Measurements from ENCODE around the gene ABCF1.

GRCh38 chr6:30578051-30578450 lies 6.8 kb downstream of the ABCF1 start:
- TF ChIP-seq POLR2AphosphoS5 (IDR thresholded peaks at IDR 0.05; ENCODE audit: low read depth, low read length): no peak
- TF ChIP-seq, protein P1, sequence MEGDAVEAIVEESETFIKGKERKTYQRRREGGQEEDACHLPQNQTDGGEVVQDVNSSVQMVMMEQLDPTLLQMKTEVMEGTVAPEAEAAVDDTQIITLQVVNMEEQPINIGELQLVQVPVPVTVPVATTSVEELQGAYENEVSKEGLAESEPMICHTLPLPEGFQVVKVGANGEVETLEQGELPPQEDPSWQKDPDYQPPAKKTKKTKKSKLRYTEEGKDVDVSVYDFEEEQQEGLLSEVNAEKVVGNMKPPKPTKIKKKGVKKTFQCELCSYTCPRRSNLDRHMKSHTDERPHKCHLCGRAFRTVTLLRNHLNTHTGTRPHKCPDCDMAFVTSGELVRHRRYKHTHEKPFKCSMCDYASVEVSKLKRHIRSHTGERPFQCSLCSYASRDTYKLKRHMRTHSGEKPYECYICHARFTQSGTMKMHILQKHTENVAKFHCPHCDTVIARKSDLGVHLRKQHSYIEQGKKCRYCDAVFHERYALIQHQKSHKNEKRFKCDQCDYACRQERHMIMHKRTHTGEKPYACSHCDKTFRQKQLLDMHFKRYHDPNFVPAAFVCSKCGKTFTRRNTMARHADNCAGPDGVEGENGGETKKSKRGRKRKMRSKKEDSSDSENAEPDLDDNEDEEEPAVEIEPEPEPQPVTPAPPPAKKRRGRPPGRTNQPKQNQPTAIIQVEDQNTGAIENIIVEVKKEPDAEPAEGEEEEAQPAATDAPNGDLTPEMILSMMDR (IDR thresholded peaks at IDR 0.05 in 2 of 3, conservative IDR thresholded peaks at IDR 0.05 in 1 of 3; ENCODE audit: borderline replicate concordance in 1 of 3, insufficient read depth in 1 of 3, low read depth in 2 of 3, low read length in 2 of 3): no peak
- TF ChIP-seq, protein P2, sequence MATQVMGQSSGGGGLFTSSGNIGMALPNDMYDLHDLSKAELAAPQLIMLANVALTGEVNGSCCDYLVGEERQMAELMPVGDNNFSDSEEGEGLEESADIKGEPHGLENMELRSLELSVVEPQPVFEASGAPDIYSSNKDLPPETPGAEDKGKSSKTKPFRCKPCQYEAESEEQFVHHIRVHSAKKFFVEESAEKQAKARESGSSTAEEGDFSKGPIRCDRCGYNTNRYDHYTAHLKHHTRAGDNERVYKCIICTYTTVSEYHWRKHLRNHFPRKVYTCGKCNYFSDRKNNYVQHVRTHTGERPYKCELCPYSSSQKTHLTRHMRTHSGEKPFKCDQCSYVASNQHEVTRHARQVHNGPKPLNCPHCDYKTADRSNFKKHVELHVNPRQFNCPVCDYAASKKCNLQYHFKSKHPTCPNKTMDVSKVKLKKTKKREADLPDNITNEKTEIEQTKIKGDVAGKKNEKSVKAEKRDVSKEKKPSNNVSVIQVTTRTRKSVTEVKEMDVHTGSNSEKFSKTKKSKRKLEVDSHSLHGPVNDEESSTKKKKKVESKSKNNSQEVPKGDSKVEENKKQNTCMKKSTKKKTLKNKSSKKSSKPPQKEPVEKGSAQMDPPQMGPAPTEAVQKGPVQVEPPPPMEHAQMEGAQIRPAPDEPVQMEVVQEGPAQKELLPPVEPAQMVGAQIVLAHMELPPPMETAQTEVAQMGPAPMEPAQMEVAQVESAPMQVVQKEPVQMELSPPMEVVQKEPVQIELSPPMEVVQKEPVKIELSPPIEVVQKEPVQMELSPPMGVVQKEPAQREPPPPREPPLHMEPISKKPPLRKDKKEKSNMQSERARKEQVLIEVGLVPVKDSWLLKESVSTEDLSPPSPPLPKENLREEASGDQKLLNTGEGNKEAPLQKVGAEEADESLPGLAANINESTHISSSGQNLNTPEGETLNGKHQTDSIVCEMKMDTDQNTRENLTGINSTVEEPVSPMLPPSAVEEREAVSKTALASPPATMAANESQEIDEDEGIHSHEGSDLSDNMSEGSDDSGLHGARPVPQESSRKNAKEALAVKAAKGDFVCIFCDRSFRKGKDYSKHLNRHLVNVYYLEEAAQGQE (IDR thresholded peaks at IDR 0.05; ENCODE audit: low read depth): no peak
- no peak for TF ChIP-seq POLR2A (IDR thresholded peaks at IDR 0.05; ENCODE audit: borderline replicate concordance, extremely low read depth, insufficient read depth, insufficient read length)
- TF ChIP-seq MAX (IDR thresholded peaks at IDR 0.05): no peak
- TF ChIP-seq ZNF274 (IDR thresholded peaks at IDR 0.05; ENCODE audit: low read depth, low read length): no peak

Measured in HCT116 (cell line).